ENCODE data around the gene PTPRD. TPM values are rescaled to one million over a fixed set of nuclear protein-coding genes. Genes with fewer than 3 reads are reported as not detected.

The PTPRD gene
- total RNA-seq, 1 experiment from 2014 or later = not detected

DNA sequence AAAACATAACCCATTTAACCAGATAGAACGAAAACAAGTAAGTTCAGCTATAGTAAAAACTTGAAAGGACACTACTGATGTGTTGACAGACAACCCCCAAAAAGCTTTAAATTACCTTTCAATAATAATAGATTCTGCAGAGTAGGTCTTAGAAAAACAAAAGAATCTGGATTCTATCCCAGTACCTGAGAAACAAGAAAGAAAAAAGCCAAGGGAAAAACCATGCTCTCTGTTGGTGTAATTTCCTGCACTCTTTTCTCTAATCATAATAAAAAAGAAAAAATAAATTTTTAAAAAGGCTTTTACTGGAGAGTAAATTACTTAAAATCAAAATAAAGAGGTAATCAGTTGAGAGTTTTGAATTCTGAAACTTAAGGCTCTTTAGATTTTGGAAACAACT lies 1090.4 kb downstream of the PTPRD start:
- no peak for DNase-seq (ENCODE audit: unreplicated experiment)
- H3K9me3 Mint-ChIP-seq (ENCODE audit: unreplicated experiment) = no peaks in the 10 kb centered on the region
- no peak overlapping the region for H3K4me3 Mint-ChIP-seq (ENCODE audit: unreplicated experiment)
- POLR2A ChIA-PET = interaction anchor here (0.7 kb wide), 1 partner anchor 598 kb away, joined by 4 read pairs; no protein-coding TSS in a partner anchor
- no peaks in the 10 kb centered on the region for H3K4me1 Mint-ChIP-seq (ENCODE audit: insufficient read depth, unreplicated experiment)
- no peak for TF ChIP-seq CTCF (IDR thresholded peaks at IDR 0.05; ENCODE audit: unreplicated experiment)
- peaks cover 32% of the 10 kb centered on the region for H3K27me3 Mint-ChIP-seq (ENCODE audit: insufficient read depth, unreplicated experiment)
- no peak overlapping the region for H3K27ac Mint-ChIP-seq (ENCODE audit: low read depth, unreplicated experiment)
- no TSS peak for BruUV-seq (replicated peaks)
- intact Hi-C loops (cut with micrococcal nuclease) = no loop called here
- no peaks in the 10 kb centered on the region for H3K36me3 Mint-ChIP-seq (ENCODE audit: insufficient read depth, unreplicated experiment)
- CTCF ChIA-PET = interaction anchor here (0.5 to 0.6 kb wide), 2 partner anchors 14 to 41 kb away, joined by 4 to 6 read pairs; no protein-coding TSS in a partner anchor

DNA sequence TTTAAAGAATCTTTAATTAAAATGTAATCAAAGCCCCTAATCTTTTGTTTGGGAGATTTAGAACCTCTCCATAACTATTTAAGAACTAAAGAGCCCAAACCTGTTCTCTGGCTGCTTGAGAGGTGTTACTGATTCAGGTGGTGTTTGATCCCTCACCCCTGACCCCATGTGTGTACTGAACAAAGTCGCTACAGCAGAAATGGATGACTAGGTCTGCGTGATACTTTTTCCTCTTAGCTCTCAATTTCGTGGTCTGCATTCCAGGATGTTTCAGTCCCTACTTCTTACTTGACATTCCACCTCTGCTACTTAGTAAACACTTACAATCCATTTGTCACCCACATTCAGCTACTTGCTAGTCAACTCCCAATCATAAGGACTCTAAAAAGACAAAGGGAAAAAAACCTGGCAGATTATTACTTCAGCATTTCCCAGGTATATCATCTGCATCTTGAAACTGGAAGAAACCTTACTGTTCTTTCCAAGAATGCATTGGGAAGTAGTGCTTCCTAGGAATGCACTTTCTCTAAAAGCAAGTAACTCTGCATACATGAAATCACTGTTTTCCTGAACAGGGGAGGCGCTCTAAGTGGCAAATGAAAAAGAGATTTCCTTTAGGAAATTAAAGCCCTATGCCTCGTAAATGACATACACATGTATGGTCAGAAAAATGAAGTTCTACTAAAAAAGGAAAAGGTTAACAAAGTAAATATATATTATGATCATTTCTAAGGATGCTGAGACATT lies 1091.6 kb downstream of the PTPRD start:
- no peaks in the 10 kb centered on the region for H3K4me1 Mint-ChIP-seq (ENCODE audit: insufficient read depth, unreplicated experiment)
- CTCF ChIA-PET = no interaction called here
- H3K36me3 Mint-ChIP-seq (ENCODE audit: insufficient read depth, unreplicated experiment) = no peaks in the 10 kb centered on the region
- H3K9me3 Mint-ChIP-seq (ENCODE audit: unreplicated experiment) = no peaks in the 10 kb centered on the region
- intact Hi-C loops (cut with micrococcal nuclease) = no loop called here
- H3K27me3 Mint-ChIP-seq (ENCODE audit: insufficient read depth, unreplicated experiment) = peaks cover 32% of the 10 kb centered on the region
- POLR2A ChIA-PET = no interaction called here
- no peak overlapping the region for H3K4me3 Mint-ChIP-seq (ENCODE audit: unreplicated experiment)
- H3K27ac Mint-ChIP-seq (ENCODE audit: low read depth, unreplicated experiment) = no peak overlapping the region
- no TSS peak for BruUV-seq (replicated peaks)
- TF ChIP-seq CTCF (IDR thresholded peaks at IDR 0.05; ENCODE audit: unreplicated experiment) = no peak
- DNase-seq (ENCODE audit: unreplicated experiment) = no peak

GRCh38 chr9:9504869-9505268 lies 1107.9 kb downstream of the PTPRD start:
- Mint-ChIP-seq H3K4me3 (ENCODE audit: unreplicated experiment) (no peak overlapping the region), H3K36me3 (ENCODE audit: insufficient read depth, unreplicated experiment) (no peaks in the 10 kb centered on the region), H3K27me3 (ENCODE audit: insufficient read depth, unreplicated experiment) (peaks cover 19% of the 10 kb centered on the region), H3K27ac (ENCODE audit: low read depth, unreplicated experiment) (no peak overlapping the region), H3K9me3 (ENCODE audit: unreplicated experiment) (peaks cover 8% of the 10 kb centered on the region), H3K4me1 (ENCODE audit: insufficient read depth, unreplicated experiment) (no peaks in the 10 kb centered on the region)
- TF ChIP-seq CTCF (IDR thresholded peaks at IDR 0.05; ENCODE audit: unreplicated experiment) = no peak
- no TSS peak for BruUV-seq (replicated peaks)
- POLR2A ChIA-PET = no interaction called here
- intact Hi-C loops (cut with micrococcal nuclease) = no loop called here
- DNase-seq (ENCODE audit: unreplicated experiment) = no peak
- CTCF ChIA-PET = no interaction called here

DNA sequence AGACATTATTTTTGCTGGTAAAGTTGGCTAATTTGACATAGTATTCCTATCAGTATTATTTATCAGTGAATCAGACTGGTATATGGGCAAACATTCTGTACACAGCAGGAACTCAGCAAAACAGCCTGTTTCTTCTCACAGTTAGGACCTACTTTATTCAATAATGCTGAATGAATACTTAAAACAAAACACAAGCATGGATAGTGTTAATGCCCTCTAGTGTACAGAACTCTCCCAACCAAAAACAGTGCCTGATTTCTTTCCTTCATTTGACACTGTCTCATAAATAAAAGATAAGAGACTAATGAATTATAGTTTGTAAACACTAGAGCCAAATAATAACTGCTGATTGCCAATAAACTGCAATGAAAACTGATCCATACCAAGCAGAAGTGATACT lies 1113.3 kb downstream of the PTPRD start:
- POLR2A ChIA-PET = no interaction called here
- Mint-ChIP-seq H3K4me1 (ENCODE audit: insufficient read depth, unreplicated experiment) (no peaks in the 10 kb centered on the region), H3K27me3 (ENCODE audit: insufficient read depth, unreplicated experiment) (no peaks in the 10 kb centered on the region), H3K36me3 (ENCODE audit: insufficient read depth, unreplicated experiment) (no peaks in the 10 kb centered on the region), H3K4me3 (ENCODE audit: unreplicated experiment) (no peak overlapping the region), H3K9me3 (ENCODE audit: unreplicated experiment) (peaks cover 4% of the 10 kb centered on the region), H3K27ac (ENCODE audit: low read depth, unreplicated experiment) (no peak overlapping the region)
- BruUV-seq (replicated peaks) = no TSS peak
- intact Hi-C loops (cut with micrococcal nuclease) = no loop called here
- no peak for TF ChIP-seq CTCF (IDR thresholded peaks at IDR 0.05; ENCODE audit: unreplicated experiment)
- DNase-seq (ENCODE audit: unreplicated experiment) = no peak
- CTCF ChIA-PET = no interaction called here
